ENCODE data around the gene EXOC4.

EXOC4 gene

GRCh38 chr7:133411395-133411794 lies 158.5 kb downstream of the EXOC4 start:
- Histone ChIP-seq H3K9me3 (ENCODE audit: control insufficient read depth, low read length) (no peaks in the 10 kb centered on the region), H3K4me1 (ENCODE audit: control insufficient read depth, insufficient read depth, low read length, poor library complexity, severe bottlenecking) (no peaks in the 10 kb centered on the region), H3K36me3 (ENCODE audit: control insufficient read depth, insufficient read depth, low read length) (no peaks in the 10 kb centered on the region), H3K27ac (ENCODE audit: low read depth, low read length, severe bottlenecking) (no peak overlapping the region), H3K4me3 (ENCODE audit: extremely low read depth, insufficient read depth, low read length, poor library complexity, severe bottlenecking) (no peak overlapping the region)
- whole genome bisulfite sequencing, 2 experiments (ENCODE audit: insufficient coverage in 2 of 2): no CpG with 5 or more reads among the region's 2 CpGs

GRCh38 chr7:133412942-133413341 lies 160.1 kb downstream of the EXOC4 start:
- Histone ChIP-seq H3K9me3 (ENCODE audit: control insufficient read depth, low read length) (no peaks in the 10 kb centered on the region), H3K4me1 (ENCODE audit: control insufficient read depth, insufficient read depth, low read length, poor library complexity, severe bottlenecking) (no peaks in the 10 kb centered on the region), H3K4me3 (ENCODE audit: extremely low read depth, insufficient read depth, low read length, poor library complexity, severe bottlenecking) (no peak overlapping the region), H3K27ac (ENCODE audit: low read depth, low read length, severe bottlenecking) (no peak overlapping the region), H3K36me3 (ENCODE audit: control insufficient read depth, insufficient read depth, low read length) (no peaks in the 10 kb centered on the region)
- WGBS, 2 experiments (ENCODE audit: insufficient coverage in 2 of 2): 79 to 81% methylated on average over 3 of the region's 3 CpGs

GRCh38 chr7:133419041-133419440 lies 166.2 kb downstream of the EXOC4 start:
- Histone ChIP-seq H3K4me3 (ENCODE audit: extremely low read depth, insufficient read depth, low read length, poor library complexity, severe bottlenecking) (no peak overlapping the region), H3K27ac (ENCODE audit: low read depth, low read length, severe bottlenecking) (no peak overlapping the region), H3K4me1 (ENCODE audit: control insufficient read depth, insufficient read depth, low read length, poor library complexity, severe bottlenecking) (no peaks in the 10 kb centered on the region), H3K9me3 (ENCODE audit: control insufficient read depth, low read length) (no peaks in the 10 kb centered on the region), H3K36me3 (ENCODE audit: control insufficient read depth, insufficient read depth, low read length) (no peaks in the 10 kb centered on the region)
- 91 to 100% methylated on average over 1 of the region's 1 CpG for WGBS, 2 experiments (ENCODE audit: insufficient coverage in 2 of 2)

DNA sequence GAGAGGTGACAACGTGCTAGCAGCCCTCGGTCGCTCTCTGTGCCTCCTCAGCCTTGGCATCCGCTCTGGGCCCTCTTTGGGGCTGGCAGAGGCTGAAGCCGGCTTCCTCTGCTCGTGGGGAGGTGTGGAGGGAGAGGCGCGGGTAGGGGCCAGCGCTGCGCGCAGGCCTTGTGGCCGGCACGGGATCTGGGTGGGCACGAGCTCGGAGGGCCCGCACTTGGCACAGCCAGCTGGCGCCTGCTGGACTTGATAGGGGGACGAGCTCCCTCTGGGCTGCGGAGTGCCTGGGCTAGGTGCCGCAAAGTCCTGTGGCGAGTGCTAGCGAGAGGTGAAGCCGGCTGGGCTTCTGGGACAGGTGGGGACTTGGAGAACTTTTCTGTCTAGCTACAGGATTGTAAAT lies 170.7 kb downstream of the EXOC4 start:
- Histone ChIP-seq H3K4me3 (ENCODE audit: extremely low read depth, insufficient read depth, low read length, poor library complexity, severe bottlenecking) (no peak overlapping the region), H3K27ac (ENCODE audit: low read depth, low read length, severe bottlenecking) (no peak overlapping the region), H3K36me3 (ENCODE audit: control insufficient read depth, insufficient read depth, low read length) (no peaks in the 10 kb centered on the region), H3K9me3 (ENCODE audit: control insufficient read depth, low read length) (no peaks in the 10 kb centered on the region), H3K4me1 (ENCODE audit: control insufficient read depth, insufficient read depth, low read length, poor library complexity, severe bottlenecking) (no peaks in the 10 kb centered on the region)
- WGBS, 2 experiments (ENCODE audit: insufficient coverage in 2 of 2): 95 to 98% methylated on average over 19 to 20 of the region's 23 CpGs

DNA sequence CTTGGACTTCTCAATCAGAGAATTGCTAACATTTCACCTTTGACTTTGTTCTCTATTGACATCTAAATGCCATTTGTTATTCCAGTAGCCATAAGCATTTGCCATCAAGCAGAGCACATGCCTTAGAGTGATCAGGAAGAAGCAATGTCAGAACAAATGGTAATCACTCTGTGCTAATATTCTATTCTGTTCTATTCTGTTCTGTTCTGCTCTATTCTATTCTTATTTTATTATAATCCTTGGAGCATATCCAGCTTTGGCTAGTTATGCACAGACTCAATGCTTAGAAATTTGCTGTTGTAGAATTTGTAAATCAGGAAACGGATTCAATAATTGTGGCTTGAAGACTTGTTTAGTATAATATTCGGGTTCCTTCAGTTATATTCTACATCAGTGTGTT lies 175.4 kb downstream of the EXOC4 start:
- Histone ChIP-seq H3K4me1 (ENCODE audit: control insufficient read depth, insufficient read depth, low read length, poor library complexity, severe bottlenecking) (no peaks in the 10 kb centered on the region), H3K9me3 (ENCODE audit: control insufficient read depth, low read length) (no peaks in the 10 kb centered on the region), H3K36me3 (ENCODE audit: control insufficient read depth, insufficient read depth, low read length) (no peaks in the 10 kb centered on the region), H3K4me3 (ENCODE audit: extremely low read depth, insufficient read depth, low read length, poor library complexity, severe bottlenecking) (no peak overlapping the region), H3K27ac (ENCODE audit: low read depth, low read length, severe bottlenecking) (no peak overlapping the region)
- WGBS, 2 experiments (ENCODE audit: insufficient coverage in 2 of 2): no CpG with 5 or more reads among the region's 2 CpGs

DNA sequence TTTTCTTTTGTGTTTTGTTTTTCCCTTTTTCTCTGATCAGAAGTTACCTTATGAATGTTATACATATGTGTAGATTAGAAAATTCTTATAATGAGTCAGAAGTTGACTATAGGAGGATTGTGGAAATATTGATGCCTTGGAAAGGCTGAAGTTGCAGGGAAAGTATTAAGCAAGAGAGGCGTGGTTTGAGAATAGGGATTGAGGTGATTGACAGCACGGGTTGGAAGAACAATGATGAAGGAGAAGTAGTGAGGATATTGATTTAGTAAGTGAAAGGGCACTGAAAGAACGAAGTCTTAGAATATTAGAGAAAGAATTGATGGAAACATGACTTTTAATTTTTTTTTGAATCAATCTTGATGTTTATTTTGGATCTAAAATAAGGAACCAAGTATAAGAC lies 176.0 kb downstream of the EXOC4 start:
- Histone ChIP-seq H3K27ac (ENCODE audit: low read depth, low read length, severe bottlenecking) (no peak overlapping the region), H3K36me3 (ENCODE audit: control insufficient read depth, insufficient read depth, low read length) (no peaks in the 10 kb centered on the region), H3K9me3 (ENCODE audit: control insufficient read depth, low read length) (no peaks in the 10 kb centered on the region), H3K4me3 (ENCODE audit: extremely low read depth, insufficient read depth, low read length, poor library complexity, severe bottlenecking) (no peak overlapping the region), H3K4me1 (ENCODE audit: control insufficient read depth, insufficient read depth, low read length, poor library complexity, severe bottlenecking) (no peaks in the 10 kb centered on the region)
- 85 to 96% methylated on average over 2 to 3 of the region's 3 CpGs for WGBS, 2 experiments (ENCODE audit: insufficient coverage in 2 of 2)

- H3K4me3 ChIP-seq (ENCODE audit: extremely low read depth, insufficient read depth, low read length, poor library complexity, severe bottlenecking): no peak overlapping the region
- no peaks in the 10 kb centered on the region for H3K4me1 ChIP-seq (ENCODE audit: control insufficient read depth, insufficient read depth, low read length, poor library complexity, severe bottlenecking)
- no peaks in the 10 kb centered on the region for H3K9me3 ChIP-seq (ENCODE audit: control insufficient read depth, low read length)
- no peak overlapping the region for H3K27ac ChIP-seq (ENCODE audit: low read depth, low read length, severe bottlenecking)
- 100% methylated on average over 1 of the region's 3 CpGs; no CpG with 5 or more reads in 1 of the 2 experiments for WGBS, 2 experiments (ENCODE audit: insufficient coverage in 2 of 2)
- H3K36me3 ChIP-seq (ENCODE audit: control insufficient read depth, insufficient read depth, low read length): no peaks in the 10 kb centered on the region
Measured at GRCh38 chr7:133429371-133429770, 176.5 kb downstream of the EXOC4 start.

- Histone ChIP-seq H3K9me3 (ENCODE audit: control insufficient read depth, low read length) (no peaks in the 10 kb centered on the region), H3K4me1 (ENCODE audit: control insufficient read depth, insufficient read depth, low read length, poor library complexity, severe bottlenecking) (no peaks in the 10 kb centered on the region), H3K27ac (ENCODE audit: low read depth, low read length, severe bottlenecking) (no peak overlapping the region), H3K36me3 (ENCODE audit: control insufficient read depth, insufficient read depth, low read length) (no peaks in the 10 kb centered on the region), H3K4me3 (ENCODE audit: extremely low read depth, insufficient read depth, low read length, poor library complexity, severe bottlenecking) (no peak overlapping the region)
- 40 to 88% methylated on average over 1 of the region's 1 CpG for WGBS, 2 experiments (ENCODE audit: insufficient coverage in 2 of 2)
Measured at GRCh38 chr7:133431134-133431724, 178.4 kb downstream of the EXOC4 start.

DNA sequence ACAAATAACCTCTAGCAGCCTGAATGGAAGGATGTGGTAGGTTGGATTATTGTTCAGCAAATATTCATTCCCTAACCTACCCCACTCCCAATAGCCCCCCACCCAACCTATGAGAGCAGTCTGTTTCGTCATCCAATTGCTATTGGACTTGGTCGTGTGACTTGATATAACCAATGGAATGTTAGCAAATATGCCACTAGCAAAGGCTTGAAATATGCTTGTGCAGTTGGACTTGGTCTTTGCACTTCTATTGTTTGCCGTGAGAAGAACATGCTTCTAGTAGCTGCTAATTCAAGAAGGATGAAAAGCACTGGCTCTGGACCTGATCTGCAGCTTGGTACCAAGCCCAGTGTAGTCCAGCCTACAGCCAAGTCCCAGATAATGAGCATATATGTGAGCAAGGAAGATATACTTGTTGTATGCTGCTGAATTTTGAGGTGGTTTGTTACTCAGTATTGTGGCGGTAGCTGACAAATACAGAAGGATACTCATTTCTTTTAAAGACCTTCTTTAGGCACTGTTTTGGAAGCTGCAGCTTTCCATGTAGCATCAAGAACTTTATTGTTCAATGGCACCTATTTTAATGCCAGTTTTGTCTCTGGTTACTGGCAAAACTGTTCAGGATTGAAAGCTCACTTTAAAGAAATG lies 180.4 kb downstream of the EXOC4 start:
- no peaks in the 10 kb centered on the region for H3K36me3 ChIP-seq (ENCODE audit: control insufficient read depth, insufficient read depth, low read length)

GRCh38 chr7:133434246-133434865 lies 181.5 kb downstream of the EXOC4 start:
- no peaks in the 10 kb centered on the region for H3K36me3 ChIP-seq (ENCODE audit: control insufficient read depth, insufficient read depth, low read length)
- WGBS, 2 experiments (ENCODE audit: insufficient coverage in 2 of 2): no CpG with 5 or more reads among the region's 3 CpGs
- no peaks in the 10 kb centered on the region for H3K9me3 ChIP-seq (ENCODE audit: control insufficient read depth, low read length)
- no peak overlapping the region for H3K27ac ChIP-seq (ENCODE audit: low read depth, low read length, severe bottlenecking)
- H3K4me3 ChIP-seq (ENCODE audit: extremely low read depth, insufficient read depth, low read length, poor library complexity, severe bottlenecking): no peak overlapping the region
- no peaks in the 10 kb centered on the region for H3K4me1 ChIP-seq (ENCODE audit: control insufficient read depth, insufficient read depth, low read length, poor library complexity, severe bottlenecking)

More for the DNA sequence above, 180.4 kb downstream of the EXOC4 start:
- WGBS, 2 experiments (ENCODE audit: insufficient coverage in 2 of 2): 94 to 100% methylated on average over 3 to 4 of the region's 4 CpGs
- Histone ChIP-seq H3K27ac (ENCODE audit: low read depth, low read length, severe bottlenecking) (no peak overlapping the region), H3K9me3 (ENCODE audit: control insufficient read depth, low read length) (no peaks in the 10 kb centered on the region), H3K4me1 (ENCODE audit: control insufficient read depth, insufficient read depth, low read length, poor library complexity, severe bottlenecking) (no peaks in the 10 kb centered on the region), H3K4me3 (ENCODE audit: extremely low read depth, insufficient read depth, low read length, poor library complexity, severe bottlenecking) (no peak overlapping the region)

- Histone ChIP-seq H3K27ac (ENCODE audit: low read depth, low read length, severe bottlenecking) (no peak overlapping the region), H3K4me3 (ENCODE audit: extremely low read depth, insufficient read depth, low read length, poor library complexity, severe bottlenecking) (no peak overlapping the region), H3K4me1 (ENCODE audit: control insufficient read depth, insufficient read depth, low read length, poor library complexity, severe bottlenecking) (no peaks in the 10 kb centered on the region), H3K36me3 (ENCODE audit: control insufficient read depth, insufficient read depth, low read length) (no peaks in the 10 kb centered on the region), H3K9me3 (ENCODE audit: control insufficient read depth, low read length) (no peaks in the 10 kb centered on the region)
- 96 to 100% methylated on average over 3 of the region's 3 CpGs for WGBS, 2 experiments (ENCODE audit: insufficient coverage in 2 of 2)
Measured at GRCh38 chr7:133436014-133436428, 183.1 kb downstream of the EXOC4 start.
